Fibroblast of mammary gland (primary cell): ENCODE measurements around the gene SPSB2.
"Not testable (repeated sequence)": the region's sequence is repeated elsewhere in the genome, so short reads cannot be mapped to it uniquely, and the experiment has no call there.

ENCODE experiments used
- DNase-seq: peaks from one replicate; pipeline ENCODE4 v3.0.0-alpha.2; 2010; ENCODE audit warnings: low read depth
- H3K4me3 ChIP-seq: 2 replicates; pipeline ENCODE4 v1.5.1; 2011; ENCODE audit warnings: low read depth, mild to moderate bottlenecking, low read length, moderate library complexity; ENCODE audit not compliant: control insufficient read depth
- TF ChIP-seq, protein P1 (sequence below): conservative IDR thresholded peaks from 2 replicates; pipeline ENCODE4 v1.5.1; 2011; ENCODE audit warnings: low read depth, low read length, inconsistent platforms; ENCODE audit not compliant: control insufficient read depth, insufficient read depth

Gene SPSB2

DNA sequence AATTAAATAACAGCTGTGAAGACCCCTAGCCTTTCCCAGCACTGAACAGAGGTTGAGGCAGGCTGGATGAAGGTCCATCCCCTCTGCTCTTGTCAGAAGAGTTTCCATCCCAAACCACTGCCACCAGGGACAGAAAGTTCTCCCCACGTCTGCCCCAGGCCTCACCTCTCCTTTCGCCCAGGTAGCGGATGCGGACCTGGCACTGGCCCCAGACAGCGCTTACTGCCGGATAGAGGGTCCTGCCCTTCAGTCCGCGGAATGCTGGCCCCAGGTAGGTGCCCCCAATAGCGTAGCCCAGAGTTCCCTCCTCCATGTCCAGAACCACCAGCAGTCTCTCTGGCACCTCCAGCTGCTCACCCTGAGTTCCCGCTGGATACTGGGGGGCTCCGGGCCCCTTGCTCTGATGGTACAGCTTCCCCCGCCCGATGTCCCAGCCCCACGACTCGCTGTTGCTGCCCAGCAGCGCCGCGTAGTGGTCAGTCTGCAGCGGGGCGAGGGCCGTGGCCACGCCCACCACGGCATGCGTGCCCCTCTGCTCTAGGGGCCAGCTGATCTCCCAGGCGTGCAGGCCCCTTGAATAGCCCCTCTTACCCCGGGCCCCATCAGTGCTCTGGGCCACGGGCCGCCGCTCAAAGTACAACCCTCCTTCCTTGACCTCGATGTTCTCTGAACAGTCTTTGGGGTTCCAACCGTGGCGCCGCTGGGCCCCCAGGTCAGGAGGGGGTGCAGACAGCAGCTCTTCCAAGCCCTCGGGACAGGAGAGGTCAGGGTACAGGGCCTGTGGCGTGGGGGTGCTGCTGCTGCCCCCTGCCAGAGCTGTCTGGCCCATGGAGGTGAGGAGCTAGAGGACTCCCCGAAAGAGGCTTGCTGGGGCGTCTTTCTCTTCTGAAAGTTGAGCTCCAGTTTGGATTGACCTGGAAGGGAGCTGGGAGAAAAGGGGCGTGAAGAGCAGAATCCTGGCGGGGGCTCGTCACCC is 742 bp downstream of the SPSB2 start:
- peak; percentile 62 for DNase-seq
- TF ChIP-seq, protein P1, sequence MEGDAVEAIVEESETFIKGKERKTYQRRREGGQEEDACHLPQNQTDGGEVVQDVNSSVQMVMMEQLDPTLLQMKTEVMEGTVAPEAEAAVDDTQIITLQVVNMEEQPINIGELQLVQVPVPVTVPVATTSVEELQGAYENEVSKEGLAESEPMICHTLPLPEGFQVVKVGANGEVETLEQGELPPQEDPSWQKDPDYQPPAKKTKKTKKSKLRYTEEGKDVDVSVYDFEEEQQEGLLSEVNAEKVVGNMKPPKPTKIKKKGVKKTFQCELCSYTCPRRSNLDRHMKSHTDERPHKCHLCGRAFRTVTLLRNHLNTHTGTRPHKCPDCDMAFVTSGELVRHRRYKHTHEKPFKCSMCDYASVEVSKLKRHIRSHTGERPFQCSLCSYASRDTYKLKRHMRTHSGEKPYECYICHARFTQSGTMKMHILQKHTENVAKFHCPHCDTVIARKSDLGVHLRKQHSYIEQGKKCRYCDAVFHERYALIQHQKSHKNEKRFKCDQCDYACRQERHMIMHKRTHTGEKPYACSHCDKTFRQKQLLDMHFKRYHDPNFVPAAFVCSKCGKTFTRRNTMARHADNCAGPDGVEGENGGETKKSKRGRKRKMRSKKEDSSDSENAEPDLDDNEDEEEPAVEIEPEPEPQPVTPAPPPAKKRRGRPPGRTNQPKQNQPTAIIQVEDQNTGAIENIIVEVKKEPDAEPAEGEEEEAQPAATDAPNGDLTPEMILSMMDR = peak; percentile 85

DNA sequence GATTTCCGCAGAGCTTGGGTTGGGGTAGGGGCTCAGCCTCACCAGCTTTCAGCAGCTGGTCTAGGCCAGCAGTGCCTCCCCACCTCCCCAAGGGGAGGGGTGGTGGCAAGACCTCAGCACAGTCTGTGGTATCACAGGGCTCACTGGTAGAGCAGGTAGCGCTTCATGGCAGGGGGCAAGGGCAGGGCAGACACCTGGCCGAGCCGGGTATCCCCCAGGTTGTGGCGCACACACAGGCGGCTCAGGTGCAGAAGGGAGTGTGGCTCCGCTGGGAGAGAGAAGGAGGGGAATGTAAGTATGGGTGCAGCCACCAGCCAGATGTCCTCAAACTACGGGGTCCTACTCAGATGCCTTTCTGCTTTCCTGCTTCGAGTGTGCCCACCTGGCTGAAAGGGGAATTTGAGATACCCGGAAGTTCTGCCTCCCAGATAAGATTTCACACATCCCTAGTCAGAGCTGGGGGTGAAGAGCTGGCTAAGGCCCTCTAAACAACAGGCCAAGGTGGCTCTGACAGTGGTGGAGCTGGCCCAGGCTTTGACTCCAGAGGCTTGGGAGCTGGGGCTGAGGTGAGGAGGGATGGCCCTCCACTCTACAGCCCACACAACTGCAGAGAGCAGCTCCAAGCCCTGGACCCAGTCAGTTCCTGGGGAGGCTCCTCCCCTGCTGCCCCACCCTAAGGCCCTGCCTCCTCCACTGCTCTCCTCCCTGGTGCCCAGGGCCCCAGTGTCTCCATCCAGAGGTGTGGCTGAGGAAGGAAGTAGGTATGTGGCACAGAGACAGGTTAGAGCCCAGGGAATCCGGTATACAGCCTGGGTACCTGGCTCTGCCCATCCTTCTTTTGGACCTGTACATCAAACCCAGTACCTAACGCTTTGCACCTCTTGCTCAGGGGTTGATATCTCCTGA is 1.8 kb downstream of the SPSB2 start:
- peak overlapping the region; percentile 82 for H3K4me3 ChIP-seq
- no peak for DNase-seq
- TF ChIP-seq, protein P1 = no peak

More for the DNA sequence above, 742 bp downstream of the SPSB2 start:
- peak overlapping the region; percentile 82 for H3K4me3 ChIP-seq

DNA sequence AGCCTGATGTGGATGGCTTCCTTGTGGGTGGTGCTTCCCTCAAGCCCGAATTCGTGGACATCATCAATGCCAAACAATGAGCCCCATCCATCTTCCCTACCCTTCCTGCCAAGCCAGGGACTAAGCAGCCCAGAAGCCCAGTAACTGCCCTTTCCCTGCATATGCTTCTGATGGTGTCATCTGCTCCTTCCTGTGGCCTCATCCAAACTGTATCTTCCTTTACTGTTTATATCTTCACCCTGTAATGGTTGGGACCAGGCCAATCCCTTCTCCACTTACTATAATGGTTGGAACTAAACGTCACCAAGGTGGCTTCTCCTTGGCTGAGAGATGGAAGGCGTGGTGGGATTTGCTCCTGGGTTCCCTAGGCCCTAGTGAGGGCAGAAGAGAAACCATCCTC is 2.8 kb downstream of the SPSB2 start:
- peak; percentile 33 for DNase-seq
- H3K4me3 ChIP-seq = not testable (repeated sequence)

DNA sequence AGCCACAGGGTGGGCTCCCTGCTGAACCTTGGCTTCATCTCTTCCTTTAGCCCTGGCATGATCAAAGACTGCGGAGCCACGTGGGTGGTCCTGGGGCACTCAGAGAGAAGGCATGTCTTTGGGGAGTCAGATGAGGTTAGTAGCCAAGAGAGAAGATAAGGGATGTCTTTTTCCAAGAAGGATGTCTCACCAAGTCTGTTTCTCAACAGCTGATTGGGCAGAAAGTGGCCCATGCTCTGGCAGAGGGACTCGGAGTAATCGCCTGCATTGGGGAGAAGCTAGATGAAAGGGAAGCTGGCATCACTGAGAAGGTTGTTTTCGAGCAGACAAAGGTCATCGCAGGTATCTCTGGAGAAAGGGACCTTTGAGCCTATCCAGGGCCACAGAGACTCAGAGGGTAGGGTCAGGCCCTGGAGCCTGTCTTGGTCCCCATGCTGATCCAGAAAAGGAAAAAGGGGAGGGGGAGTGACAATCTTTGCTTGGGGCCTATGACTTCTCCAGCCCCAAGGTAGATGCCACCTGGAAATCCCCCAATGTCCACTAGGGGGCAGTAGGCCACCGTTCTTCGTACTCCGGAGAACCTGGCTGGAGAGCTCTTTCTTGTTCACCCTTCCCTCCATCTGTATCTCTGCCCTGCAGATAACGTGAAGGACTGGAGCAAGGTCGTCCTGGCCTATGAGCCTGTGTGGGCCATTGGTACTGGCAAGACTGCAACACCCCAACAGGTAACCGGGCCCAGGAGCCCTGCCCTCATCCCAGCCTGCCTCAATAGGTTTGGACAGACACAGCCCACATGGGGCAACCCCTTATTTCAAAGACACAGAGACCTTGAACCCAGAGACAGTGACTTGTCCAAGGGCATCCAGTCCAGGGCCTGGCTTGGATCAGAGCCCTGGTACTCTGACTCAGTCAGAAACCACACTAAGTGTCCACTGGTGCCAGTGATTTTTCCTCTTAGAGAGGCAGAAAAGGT is 3.8 kb downstream of the SPSB2 start:
- peak; percentile 76 for DNase-seq
- TF ChIP-seq, protein P1 = peak; percentile 88
- peak overlapping the region; percentile 86 for H3K4me3 ChIP-seq

DNA sequence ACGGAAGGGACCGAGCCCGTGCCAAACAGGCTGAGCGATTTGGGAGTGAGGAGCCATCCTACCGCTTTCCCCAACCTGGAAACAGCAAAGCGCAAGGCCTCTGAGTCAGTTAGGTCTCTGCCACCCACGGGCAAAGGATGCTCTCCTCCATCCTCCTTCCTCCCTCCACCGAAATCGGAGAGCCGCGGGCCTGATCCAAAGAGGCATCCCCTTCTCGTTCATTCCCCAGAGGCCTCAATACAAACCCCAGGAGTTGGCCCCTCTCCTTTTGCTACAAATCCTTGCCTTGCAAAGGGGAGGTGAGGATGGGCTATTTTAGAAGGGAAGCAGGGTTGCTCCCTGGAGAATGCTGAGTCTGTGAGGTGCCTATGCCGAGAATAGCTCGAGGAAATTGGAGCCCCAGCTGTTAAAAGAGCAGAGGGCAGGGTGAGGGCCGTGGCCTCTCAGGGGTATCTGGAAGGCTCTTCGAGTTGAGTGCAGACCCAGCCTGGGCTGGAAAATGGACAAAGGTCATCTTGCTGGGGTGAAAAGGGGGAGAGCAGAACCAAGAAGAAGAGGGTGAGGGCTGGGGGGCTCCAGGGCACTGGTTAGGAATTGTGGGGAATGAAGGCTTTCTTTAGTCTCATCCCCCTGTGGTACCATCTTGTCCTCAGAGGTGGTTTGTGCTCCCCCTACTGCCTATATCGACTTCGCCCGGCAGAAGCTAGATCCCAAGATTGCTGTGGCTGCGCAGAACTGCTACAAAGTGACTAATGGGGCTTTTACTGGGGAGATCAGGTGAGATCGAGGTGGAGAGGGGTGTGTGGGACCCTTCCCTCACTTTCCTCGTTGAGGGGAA is 4.7 kb downstream of the SPSB2 start:
- H3K4me3 ChIP-seq = peak overlapping the region; percentile 86
- DNase-seq = peak; percentile 31
- TF ChIP-seq, protein P1 = peak; percentile 27
